Neural progenitor cell (in vitro differentiated cells): ENCODE measurements around the gene PCDHA7.

ENCODE experiments used
- CTCF ChIP-seq: fragments of 200-600 bp; sonication (generic); IDR thresholded peaks from 2 replicates; pipeline ENCODE4 v1.5.1; 2017; ENCODE audit warnings: antibody characterized with exemption, mild to moderate bottlenecking
- EZH2 ChIP-seq: fragments of 200-600 bp; sonication (generic); IDR thresholded peaks from 2 replicates; pipeline ENCODE4 v1.6.1; 2017; ENCODE audit warnings: antibody characterized with exemption, mild to moderate bottlenecking, moderate library complexity
- EZH2phosphoT487 ChIP-seq: fragments of 200-600 bp; sonication (generic); IDR thresholded peaks from 2 replicates; pipeline ENCODE4 v1.6.1; 2017; ENCODE audit warnings: antibody characterized with exemption

- no peak for TF ChIP-seq CTCF
- TF ChIP-seq EZH2 = no peak
- no peak for TF ChIP-seq EZH2phosphoT487
Measured at GRCh38 chr5:140833993-140834392, at the start of gene PCDHA7.
